Prostate gland (tissue), 2 donors: ENCODE measurements around the gene RAD51B.

Experiments used
- POLR2A ChIP-seq: fragments of 450-650 bp; IDR thresholded peaks from one replicate; pipeline ENCODE4 v1.6.1; 2016; ENCODE audit warnings: antibody characterized with exemption, mild to moderate bottlenecking
- TF ChIP-seq, protein P1 (sequence below), 4 experiments: fragments of 200-600 bp in 2 of 4; fragments of 450-650 bp in 2 of 4; sonication (generic) in 2 of 4; IDR thresholded peaks; 1 replicate in 3 of 4; 2 replicates in 1 of 4; pipeline ENCODE4 v1.5.1; 2016 to 2019; ENCODE audit warnings: antibody characterized with exemption in 4 of 4, mild to moderate bottlenecking in 2 of 4, moderate library complexity in 2 of 4

DNA sequence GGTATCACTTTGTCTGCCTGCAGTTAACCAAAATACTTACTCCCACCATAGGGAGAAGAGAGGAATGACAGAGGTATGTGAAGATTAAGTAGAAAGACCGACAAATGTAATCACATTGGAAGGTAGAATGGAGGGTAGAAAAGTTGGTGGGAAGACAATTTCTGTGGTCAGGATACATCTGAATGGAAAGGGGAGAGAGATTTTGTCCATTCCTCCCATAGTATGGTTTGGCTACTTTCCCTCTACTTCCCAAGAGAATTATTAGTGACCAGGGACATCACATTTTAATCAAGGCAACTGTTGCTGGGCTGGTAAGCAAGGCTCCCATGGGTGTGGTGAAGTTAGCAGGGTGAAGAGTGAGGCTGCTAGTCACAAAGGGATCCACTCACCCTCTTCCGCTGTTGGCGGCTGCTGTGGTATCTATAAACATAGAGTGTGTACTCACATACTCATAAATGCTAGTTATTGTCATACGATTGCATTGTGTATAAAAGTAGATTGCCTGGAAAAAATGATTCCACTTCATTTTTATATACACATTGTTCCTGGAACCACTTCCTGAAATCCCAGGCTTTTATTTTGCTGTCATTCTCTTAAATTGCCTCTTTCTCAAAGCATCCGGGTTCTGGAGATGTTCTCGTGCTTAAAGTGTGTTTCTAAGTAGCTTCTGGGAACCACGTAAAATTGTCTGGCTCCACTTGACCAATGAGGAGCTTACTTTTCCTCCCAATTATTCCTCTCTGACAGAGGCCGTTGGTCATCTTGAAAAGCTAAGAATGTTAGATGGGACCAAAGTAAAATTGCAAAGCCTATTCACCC is 560.1 kb downstream of the RAD51B start:
- TF ChIP-seq, protein P1, sequence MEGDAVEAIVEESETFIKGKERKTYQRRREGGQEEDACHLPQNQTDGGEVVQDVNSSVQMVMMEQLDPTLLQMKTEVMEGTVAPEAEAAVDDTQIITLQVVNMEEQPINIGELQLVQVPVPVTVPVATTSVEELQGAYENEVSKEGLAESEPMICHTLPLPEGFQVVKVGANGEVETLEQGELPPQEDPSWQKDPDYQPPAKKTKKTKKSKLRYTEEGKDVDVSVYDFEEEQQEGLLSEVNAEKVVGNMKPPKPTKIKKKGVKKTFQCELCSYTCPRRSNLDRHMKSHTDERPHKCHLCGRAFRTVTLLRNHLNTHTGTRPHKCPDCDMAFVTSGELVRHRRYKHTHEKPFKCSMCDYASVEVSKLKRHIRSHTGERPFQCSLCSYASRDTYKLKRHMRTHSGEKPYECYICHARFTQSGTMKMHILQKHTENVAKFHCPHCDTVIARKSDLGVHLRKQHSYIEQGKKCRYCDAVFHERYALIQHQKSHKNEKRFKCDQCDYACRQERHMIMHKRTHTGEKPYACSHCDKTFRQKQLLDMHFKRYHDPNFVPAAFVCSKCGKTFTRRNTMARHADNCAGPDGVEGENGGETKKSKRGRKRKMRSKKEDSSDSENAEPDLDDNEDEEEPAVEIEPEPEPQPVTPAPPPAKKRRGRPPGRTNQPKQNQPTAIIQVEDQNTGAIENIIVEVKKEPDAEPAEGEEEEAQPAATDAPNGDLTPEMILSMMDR (IDR thresholded peaks at IDR 0.05) = no peak
- no peak for TF ChIP-seq POLR2A
